ENCODE measurements around the gene BRD2.

BRD2 gene

DNA sequence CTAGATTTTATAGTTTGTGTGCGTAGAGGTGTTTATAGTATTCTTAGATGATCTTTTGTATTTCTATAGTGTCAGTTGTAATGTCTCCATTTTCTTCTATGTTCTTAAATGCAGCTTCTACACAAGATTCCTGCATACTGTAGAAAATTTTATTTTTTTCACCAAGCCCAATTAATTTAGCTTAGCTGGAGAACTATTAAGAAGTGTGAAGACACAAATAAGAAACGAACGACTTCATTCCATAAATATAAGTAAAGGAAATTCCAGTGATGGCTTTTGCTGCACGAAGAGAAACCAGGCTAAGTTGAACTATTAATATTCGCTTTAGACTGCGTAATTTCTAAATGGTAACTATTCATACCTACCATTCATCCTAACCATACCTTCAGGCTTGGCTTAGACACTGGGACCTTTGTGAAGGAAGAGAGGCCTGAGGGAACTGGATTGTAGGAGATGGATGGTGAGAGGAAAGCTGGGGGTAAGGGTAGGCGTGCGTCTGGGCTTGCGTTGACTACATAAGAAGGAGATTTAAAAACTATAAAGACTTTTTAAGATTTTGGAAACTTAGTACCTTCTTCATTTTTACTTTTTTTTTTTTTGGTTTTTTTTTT lies 25.1 kb downstream of the BRD2 start:
- no peak for DNase-seq (ENCODE audit: low read depth)

DNA sequence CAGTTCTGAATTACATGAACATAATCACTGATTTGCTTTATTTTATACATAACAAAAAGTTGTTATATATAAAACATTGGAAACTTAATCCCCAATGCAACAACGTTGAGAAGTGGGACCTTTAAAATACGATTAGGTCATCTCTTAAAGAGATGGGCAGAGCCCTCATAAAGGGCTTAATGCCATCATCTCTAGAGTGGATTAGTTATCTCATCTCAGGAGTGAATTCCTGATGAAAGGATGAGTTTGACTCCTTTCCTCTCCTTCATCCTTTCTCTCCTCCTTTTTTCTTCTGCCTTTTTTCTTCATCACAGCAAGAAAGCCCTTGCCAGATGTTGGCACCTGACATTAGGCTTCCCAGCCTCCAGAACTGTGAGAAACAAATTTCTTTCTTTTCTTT lies 27.1 kb downstream of the BRD2 start:
- DNase-seq (ENCODE audit: low read depth), result no peak

DNA sequence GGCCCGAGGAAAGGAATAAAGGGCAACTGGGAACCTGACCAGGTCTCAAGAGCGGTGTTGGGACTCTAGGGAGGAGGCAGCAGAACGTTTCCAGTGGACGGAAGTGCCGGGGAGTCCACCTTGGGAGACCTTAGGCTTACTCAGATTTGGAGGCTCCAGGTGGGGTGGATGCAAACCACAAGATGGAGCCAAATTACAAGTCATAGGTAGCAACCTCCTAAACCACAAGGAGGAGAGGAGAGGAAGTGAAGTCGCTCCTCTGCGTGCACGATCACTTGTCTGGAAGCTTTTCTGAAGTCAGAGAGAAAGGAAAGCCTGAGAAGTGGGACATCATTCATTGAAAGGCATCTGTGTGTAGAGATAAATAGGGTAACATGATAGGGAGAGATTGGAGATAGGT lies 31.7 kb downstream of the BRD2 start:
- DNase-seq (ENCODE audit: low read depth), result no peak

DNA sequence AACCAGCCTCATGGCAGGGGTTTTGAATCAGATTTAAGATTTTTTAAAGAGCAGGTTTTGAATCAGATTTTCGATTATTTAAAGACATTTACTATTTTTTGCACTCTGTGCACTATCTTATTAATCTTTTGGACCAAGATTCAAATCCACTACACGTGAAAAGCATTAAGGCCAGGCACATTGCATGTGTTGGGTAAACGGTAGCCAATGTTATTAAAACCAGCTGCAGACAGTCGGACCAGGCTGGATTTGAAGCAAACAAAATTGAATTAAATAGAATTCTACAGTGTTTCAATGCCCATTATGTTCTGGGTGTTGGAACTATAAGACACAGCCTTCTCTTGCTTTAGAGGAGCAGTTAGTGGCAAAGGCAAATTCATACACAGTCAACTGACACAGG lies 33.3 kb downstream of the BRD2 start:
- DNase-seq (ENCODE audit: low read depth), result no peak

DNA sequence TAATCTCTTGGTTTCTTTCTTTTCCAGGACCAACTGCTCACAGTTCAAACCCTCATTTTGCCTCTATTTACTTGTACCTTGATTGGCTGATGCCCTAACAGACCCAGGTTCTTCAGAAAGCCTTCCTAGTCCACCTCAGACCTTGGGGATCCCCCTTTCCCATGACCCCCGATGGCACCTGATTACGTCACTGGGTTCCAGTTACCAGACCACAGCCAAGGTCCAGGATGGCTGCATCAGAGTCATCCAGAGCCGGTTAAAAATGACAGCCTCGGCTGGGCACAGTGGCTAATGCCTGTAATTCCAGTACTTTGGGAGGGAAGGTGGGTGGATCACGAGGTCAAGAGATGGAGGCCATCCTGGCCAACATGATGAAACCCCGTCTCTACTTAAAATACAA lies 36.5 kb downstream of the BRD2 start:
- no peak for DNase-seq (ENCODE audit: low read depth)

DNA sequence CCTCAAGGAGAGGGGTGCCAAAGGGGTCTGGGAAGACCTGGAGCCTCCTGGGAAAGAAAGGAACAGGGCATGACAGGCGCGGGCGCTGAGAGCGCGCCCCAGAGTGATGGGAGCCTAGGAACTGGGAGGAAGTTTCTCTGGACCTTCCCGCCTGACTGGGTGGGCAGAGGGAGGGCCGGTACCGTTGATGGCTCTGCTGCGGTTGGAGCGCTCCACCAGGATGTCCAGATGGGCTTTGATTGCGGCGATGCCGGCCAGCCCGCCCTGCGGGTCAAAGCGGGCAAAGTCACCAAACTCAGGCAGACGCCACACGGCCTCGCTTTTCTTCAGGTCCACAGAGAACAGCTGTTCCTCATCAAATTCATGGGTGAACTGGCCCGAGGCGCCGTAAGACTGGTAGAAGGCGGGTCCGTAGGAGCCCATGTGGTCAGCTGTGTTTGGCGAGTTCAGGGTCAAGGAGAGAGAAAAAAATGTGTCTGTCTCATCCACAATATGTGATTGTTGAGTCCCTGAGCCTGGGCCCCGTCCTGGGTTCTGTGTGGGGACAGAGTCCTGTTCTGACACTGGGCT lies 39.5 kb downstream of the BRD2 start:
- DNase-seq (ENCODE audit: low read depth), result no peak

DNA sequence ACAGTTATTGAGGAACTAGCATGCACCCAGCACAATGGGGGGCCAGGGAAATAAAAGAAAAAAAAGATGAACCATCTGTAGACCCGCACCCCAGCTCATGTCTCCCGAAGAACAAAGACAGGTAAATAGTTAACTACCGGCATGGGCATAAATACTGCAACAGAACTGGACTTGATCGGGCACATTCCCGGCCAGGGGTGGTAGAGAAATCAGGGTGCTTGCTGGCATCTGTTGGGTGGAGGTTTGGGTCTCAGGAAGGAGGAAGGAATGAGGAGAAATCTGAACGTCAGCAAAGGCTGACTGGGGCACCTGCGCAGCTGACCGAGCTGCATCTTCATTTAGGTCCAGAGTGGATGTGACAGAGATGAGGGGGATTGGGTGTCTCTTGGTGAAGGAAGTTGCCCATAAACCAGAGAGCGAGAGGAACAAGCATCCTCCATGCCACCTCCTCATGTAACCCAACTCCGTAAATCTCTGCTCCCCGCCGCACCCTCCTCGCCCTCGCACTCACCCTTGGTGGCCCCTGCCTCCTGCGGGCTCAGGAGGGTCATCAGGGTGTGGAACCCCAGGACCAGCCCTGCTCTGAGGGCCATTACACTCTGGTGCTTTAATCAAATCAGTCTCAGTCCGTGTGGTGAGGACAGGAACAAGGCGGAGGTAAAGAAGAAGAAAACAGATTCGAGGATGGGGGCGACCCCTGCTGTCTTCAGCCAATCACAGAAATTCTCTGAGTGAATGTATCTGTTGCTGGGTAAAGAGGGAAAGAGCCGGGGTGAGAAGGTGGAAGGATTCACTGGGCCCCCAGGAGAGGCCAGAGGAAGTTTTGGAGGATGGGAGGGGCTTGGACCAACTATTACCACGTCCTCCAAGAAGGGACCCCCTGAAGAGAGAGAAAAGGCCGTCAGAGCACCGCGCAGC lies 40.8 kb downstream of the BRD2 start, which contains the start of gene HLA-DOA:
HLA-DOA (minus strand) TSS at position 648 of the 918 bp plus-strand sequence.
- no peak for DNase-seq (ENCODE audit: low read depth)

DNA sequence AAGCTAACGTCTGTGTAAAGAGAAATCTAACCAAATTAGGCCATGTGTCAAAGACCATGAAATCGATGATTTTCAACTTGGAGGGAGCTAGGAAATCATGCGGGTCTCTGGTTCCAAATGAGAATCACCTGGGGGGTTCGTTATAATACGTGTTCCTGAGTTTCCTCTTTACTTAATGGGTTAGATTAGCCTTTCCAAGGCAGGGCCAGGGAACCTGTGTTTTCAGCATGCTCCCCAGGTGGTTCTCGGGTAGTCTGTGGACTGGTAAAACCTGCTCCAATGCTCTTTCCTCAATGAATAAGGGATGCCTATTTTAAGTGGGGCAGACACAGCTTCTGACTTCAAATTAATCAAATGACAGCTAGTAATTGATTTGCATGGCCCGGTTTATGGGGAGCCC lies 42.0 kb downstream of the BRD2 start:
- no peak for DNase-seq (ENCODE audit: low read depth)

DNA sequence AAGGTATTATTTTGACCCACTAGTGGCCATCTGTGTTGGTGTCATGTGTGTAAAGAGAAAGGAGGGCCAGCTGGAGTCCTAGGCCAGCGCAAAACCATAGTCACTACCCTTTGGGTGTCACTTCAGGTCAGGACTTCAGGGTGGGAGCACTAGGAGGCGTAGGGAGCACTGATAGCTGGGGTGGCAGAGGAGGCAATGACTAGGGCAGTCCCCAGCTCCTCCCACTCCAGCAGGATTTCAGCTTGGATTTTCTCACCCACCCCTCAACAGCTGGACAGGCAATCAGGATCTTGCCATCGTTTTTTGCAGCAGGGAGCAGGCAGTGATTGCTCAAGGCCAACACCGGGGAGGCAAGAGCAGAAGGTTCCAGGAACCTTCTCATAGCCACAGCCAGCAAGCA lies 45.2 kb downstream of the BRD2 start:
- no peak for DNase-seq (ENCODE audit: low read depth)

DNA sequence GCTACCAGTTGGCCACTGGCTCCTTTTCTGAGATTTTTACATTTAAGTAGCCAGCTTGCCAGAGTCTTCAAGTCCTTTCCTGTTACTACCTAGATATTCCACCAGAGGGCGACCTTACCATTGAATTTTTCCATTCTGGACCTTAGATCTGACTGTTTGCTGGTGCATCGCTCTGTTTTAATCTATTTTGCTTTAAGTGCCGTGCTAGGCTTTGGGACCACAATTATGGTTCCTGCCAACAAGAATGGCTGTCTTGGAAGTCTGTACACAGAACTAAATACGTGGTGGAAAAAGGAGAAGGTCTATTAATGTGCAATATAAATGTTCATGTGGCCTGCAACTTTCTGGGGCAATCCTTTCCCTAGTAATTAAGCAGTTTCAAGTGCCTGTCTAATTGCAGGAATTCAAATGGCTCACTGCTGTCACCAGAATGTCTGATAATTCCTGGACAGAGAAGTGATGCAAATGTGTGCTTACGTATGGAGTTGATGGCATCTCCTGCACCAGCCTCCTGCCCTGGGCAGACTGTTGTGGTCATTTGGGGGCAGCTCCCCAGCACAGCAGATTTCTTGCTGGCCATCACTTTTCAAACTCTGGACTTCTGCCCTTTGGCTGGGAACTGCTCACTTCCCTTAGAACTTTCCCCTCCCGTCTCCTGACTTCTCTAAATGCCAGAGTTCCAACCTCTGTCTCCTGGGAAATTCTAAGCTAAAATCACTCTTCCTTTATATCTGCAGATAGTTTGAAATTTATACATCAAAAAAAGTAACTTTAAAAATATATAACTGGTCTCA lies 46.6 kb downstream of the BRD2 start:
- peak; percentile 26 for DNase-seq (ENCODE audit: low read depth)

DNA sequence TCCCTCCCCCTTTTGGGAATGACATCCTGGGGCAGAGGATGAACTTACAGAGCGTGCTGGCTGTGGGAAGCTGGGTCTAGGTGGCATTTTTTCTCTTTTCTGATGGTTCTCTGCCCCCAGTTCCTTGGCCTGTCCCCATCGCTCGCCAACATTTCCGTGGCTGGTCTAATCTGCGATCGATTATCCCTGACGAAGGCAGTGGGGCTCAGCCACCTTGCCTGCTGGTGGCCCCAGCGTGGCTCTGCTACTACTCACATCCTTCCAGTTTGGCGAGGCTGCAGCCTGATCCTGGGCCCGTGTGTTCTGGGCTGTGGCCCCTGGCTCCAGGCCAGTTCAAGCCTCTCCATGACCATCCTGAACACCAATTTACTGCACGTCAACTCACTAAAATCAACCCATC lies 47.4 kb downstream of the BRD2 start:
- no peak for DNase-seq (ENCODE audit: low read depth)

DNA sequence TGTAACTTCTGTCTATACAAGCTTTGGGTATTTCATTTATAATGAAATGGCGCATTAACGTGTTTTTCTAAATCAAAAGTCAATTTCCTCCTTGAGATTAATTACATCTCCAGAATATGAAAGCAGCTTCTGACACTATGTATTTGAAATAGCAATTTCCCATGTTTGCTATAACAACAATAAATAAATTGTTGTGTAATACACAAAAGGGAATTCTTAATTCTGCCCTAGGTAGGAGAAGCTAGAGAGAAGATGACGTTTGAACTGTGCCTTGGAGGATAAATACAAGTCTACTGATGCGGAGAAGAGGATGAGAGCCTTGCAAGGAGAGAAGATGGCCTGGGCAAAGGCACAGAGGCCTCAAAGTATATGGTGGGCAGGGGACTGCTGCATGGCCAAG lies 48.6 kb downstream of the BRD2 start:
- DNase-seq (ENCODE audit: low read depth), result no peak

DNA sequence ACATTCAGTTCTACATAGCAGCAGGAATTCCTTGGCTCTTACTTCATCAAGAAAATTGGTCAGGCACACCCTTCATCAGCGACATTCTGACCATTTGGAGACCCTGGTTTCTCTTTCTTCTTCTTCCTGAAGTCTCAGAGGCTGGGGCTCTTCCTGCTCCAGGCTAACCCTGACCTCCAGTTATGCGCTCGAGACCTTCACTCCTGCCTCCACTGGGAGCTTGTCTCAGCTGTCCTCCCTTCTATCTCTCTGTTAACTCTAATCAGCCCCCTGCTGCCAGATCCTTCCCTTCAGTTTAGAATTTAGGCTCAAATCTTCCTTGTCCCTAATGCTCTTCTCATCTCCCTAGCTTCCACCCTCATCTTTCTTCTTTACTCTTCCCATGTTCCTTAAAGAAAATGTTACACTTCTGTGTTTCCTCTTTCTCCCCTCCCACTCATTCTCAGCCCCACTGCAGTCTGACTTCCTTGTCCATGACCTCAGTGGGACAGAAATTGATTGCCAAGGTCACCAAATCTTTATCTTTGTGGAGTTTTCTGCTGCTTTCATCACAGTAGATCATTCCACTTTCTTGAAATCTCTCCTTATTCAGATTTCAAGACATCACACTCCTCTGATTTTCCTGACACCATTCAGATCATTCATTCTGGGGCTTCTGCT lies 49.4 kb downstream of the BRD2 start:
- DNase-seq (ENCODE audit: low read depth), result no peak

DNA sequence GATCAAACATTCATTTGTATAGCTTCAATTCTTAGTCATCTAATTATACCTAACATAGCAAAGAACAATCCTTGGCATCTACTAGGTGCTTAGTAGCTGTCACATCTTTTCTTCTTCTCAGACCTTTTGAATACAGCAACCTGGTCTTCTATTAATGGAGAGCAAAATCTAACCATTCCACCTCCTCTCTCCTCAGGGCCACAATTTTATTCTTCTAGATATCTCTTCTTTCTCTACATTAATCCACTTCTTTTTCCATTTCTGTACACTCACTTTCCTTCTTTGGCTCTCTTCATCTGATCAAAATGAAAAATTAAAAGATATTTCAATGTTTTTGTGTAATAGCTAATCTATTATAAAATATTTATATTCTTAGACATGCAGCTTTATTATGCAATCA lies 50.0 kb downstream of the BRD2 start:
- DNase-seq (ENCODE audit: low read depth), result no peak

DNA sequence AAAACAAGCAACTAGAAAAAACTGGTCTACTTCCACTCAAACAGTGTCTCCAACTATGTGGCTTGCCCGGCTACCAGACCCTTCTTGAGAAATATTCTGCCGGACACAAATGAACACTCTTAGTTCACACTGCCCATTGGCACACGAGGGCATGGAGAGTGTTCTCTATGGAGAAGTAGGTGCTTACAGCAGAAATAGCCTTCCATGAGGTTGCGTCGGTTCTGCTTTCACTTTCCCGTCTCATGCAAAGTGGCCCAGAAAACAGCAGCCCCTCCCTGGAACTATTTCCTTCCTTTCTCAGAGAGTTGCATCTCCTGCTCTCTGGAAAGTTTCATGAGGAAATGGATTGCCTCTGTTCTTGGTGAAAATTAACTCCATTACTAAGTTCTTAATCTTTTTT lies 50.5 kb downstream of the BRD2 start:
- no peak for DNase-seq (ENCODE audit: low read depth)

DNA sequence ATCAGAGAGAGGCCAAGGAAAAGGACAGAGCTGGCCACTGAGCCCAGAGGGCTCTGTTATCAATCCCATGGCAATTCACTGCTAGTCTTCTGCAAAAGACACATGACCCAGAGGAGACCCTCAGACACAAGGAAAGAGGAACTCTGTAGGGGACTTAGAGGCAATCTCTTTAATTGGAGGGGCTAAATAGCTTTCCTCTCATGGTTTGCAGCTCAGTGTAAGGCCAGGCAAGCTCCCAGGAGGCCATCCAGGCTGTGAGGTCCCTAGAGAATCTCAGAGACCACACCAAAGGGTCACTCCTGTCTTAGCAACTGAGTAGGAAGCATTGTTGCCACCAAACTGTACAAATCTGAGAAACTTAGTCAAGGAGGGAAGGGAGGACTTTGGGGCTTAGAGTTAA lies 51.0 kb downstream of the BRD2 start:
- no peak for DNase-seq (ENCODE audit: low read depth)

DNA sequence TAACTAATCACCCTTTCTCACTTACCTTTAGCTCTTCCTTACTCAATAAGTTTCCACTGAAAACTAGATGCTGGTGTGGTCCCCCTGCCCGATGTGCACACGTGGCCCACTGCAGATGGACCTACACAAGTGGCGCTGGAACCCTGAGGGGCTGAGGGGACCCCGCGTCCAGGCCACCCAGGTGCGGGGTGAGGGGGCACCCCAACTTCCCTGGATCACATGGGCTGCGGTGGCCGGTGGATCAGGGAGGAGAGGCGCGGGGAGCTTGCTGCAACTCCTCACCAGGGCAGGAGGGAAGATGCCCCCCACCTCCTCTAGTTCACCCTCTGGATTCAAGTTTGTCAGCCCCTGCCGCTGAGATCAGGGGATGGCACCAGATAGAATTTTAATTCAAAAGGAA lies 53.5 kb downstream of the BRD2 start:
- no peak for DNase-seq (ENCODE audit: low read depth)

DNA sequence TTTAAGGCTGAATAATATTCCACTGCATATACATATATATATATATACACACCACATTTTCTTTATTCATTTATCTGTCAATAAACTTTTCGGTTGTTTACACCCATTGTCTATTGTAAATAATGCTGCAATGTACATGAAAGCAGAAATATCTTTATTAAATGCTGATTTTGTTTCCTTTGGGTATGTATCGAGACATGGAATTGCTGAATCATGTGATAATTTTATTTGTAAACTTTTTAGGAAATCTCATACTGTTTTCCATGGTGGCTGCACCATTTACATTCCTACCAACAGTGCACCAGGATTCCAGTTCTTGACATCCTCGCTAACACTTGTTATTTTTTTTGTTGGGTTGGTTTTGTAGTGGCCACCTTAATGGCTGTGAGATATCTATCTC lies 55.1 kb downstream of the BRD2 start:
- no peak for DNase-seq (ENCODE audit: low read depth)

DNA sequence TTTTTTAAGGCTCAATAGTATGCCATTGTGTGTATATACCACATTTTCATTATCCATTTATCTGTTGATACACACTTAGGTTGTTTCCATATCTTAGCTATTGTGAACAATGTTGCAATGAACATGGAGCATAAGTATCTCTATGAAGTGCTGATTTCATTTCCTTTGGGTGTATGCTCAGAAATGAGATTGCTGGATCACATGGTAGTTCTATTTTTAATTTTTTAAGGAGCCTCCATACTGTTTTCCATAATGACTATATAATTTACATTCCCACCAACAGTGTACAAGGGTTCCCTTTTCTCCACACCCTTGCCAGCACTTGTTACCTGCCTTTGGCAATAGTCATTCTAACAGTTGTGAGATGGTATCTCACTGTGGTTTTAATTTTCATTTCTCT lies 56.1 kb downstream of the BRD2 start:
- DNase-seq (ENCODE audit: low read depth), result no peak

DNA sequence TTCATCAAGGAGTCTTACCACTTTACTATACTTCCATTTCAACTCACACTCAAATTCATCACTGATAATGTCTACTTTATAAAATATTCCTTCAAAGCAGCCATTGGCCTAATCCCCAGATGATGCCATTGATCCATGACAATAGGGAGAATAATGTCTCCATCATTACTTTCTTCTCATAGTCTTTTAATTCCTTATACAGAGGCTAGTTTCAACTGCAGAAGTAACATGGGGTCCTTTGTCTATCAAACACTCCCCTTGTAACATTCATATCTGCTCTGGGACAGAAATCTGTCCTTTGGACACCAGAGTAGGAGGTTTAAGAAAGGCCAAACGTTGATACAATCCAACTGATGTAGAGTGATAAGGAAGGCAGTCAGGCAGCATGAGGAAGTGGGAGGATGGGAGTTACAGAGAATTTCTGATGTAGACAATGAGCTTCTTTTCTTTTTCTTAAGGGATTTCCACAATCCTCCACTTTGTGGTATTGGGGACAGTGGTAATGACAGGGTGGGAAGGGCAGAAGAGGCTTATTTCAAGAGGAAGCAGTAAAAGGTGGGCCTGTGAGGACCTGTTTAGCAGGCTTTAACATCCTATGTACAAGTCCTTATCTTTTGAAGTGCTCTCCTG lies 59.9 kb downstream of the BRD2 start:
- DNase-seq (ENCODE audit: low read depth), result no peak
